ENCODE results near the gene FSTL4. TPM values are rescaled to one million over a fixed set of nuclear protein-coding genes. Genes with fewer than 3 reads are reported as not detected.

Gene FSTL4
- total RNA-seq, 2 experiments from 2014 or later = not detected

DNA sequence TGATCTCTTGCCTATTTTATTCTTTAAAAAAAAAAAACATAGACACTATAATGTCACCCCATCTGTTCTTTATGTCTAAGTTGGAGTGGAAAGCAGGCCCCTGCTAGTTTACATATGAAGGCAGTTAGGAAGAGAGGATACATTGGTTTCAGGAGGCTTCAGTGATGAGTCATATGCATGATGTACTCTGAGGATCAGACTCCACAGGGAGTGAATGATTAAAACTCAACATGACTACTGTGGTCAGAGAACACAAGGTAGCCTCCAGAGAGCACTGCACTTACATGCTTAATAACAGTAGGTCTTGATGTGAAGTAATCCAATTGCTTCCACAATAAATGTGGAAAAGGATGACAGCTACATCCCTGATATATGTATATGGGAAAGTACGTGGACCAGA lies 22.7 kb upstream of the FSTL4 start:
- H3K79me2 ChIP-seq (ENCODE audit: insufficient read depth, low read depth, low read length) = no peaks in the 10 kb centered on the region
- ChIA-PET CTCF (ENCODE audit: unreplicated experiment) (no interaction called here), POLR2A (interaction anchor here (0.6 kb wide), 1 partner anchor 95 kb away, joined by 7 read pairs; no protein-coding TSS in a partner anchor)
- TF ChIP-seq, protein P1, sequence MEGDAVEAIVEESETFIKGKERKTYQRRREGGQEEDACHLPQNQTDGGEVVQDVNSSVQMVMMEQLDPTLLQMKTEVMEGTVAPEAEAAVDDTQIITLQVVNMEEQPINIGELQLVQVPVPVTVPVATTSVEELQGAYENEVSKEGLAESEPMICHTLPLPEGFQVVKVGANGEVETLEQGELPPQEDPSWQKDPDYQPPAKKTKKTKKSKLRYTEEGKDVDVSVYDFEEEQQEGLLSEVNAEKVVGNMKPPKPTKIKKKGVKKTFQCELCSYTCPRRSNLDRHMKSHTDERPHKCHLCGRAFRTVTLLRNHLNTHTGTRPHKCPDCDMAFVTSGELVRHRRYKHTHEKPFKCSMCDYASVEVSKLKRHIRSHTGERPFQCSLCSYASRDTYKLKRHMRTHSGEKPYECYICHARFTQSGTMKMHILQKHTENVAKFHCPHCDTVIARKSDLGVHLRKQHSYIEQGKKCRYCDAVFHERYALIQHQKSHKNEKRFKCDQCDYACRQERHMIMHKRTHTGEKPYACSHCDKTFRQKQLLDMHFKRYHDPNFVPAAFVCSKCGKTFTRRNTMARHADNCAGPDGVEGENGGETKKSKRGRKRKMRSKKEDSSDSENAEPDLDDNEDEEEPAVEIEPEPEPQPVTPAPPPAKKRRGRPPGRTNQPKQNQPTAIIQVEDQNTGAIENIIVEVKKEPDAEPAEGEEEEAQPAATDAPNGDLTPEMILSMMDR (conservative IDR thresholded peaks at IDR 0.05; ENCODE audit: low read length) = no peak
- TF ChIP-seq EZH2phosphoT487 (IDR thresholded peaks at IDR 0.05; ENCODE audit: borderline replicate concordance, low read depth, low read length) = no peak
- H4K20me1 ChIP-seq (ENCODE audit: insufficient read depth, low read length) = no peaks in the 10 kb centered on the region
- H3K4me2 ChIP-seq (ENCODE audit: low read length) = no peak overlapping the region
- H3K27ac ChIP-seq (ENCODE audit: low read depth, low read length, poor library complexity, severe bottlenecking) = no peak overlapping the region
- no peaks in the 10 kb centered on the region for H3K4me1 ChIP-seq (ENCODE audit: insufficient read depth, low read length, poor library complexity, severe bottlenecking)
- no peak for DNase-seq (ENCODE audit: low spot score)
- no TSS peak for BruUV-seq (replicated peaks)
- intact Hi-C loops (cut with micrococcal nuclease; ENCODE audit: unreplicated experiment) = no loop called here
- no peaks in the 10 kb centered on the region for H3K36me3 ChIP-seq (ENCODE audit: insufficient read depth, low read length)
- no peaks in the 10 kb centered on the region for H3K9me3 ChIP-seq (ENCODE audit: low read length)
- no peak overlapping the region for H3K4me3 ChIP-seq (ENCODE audit: low read depth, low read length, poor library complexity, severe bottlenecking)
- no peaks in the 10 kb centered on the region for H3K9me2 ChIP-seq (ENCODE audit: insufficient read depth, low read length)
- no peak overlapping the region for H2AFZ ChIP-seq (ENCODE audit: low read length)

DNA sequence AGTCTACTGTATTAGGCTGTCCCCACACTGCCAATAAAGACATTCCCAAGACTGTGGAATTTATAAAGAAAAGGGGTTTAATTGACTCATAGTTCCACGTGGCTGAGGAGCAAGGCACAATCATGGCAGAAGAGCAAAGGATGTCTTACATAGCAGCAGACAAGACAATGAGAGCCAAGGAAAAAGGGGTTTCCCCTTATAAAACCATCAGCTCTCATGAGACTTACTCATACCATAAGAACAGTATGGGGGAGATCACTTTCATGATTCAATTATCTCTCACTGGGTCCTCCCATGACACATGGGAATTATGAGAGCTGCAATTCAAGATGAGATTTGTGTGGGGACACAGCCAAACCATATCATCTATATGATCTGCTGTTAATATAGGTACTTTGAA lies 14.8 kb upstream of the FSTL4 start:
- H2AFZ ChIP-seq (ENCODE audit: low read length) = no peak overlapping the region
- no peaks in the 10 kb centered on the region for H3K9me3 ChIP-seq (ENCODE audit: low read length)
- no peak for TF ChIP-seq EZH2phosphoT487 (IDR thresholded peaks at IDR 0.05; ENCODE audit: borderline replicate concordance, low read depth, low read length)
- TF ChIP-seq, protein P1 (conservative IDR thresholded peaks at IDR 0.05; ENCODE audit: low read length) = no peak
- ChIA-PET CTCF (ENCODE audit: unreplicated experiment) (no interaction called here), POLR2A (interaction anchor here (0.6 to 0.7 kb wide), 2 partner anchors 429 to 482 kb away, joined by 4 read pairs; no protein-coding TSS in a partner anchor)
- DNase-seq (ENCODE audit: low spot score) = no peak
- intact Hi-C loops (cut with micrococcal nuclease; ENCODE audit: unreplicated experiment) = no loop called here
- BruUV-seq (replicated peaks) = no TSS peak
- H3K27ac ChIP-seq (ENCODE audit: low read depth, low read length, poor library complexity, severe bottlenecking) = no peak overlapping the region
- no peak overlapping the region for H3K4me2 ChIP-seq (ENCODE audit: low read length)
- H3K4me3 ChIP-seq (ENCODE audit: low read depth, low read length, poor library complexity, severe bottlenecking) = no peak overlapping the region
- H3K79me2 ChIP-seq (ENCODE audit: insufficient read depth, low read depth, low read length) = no peaks in the 10 kb centered on the region
- H3K36me3 ChIP-seq (ENCODE audit: insufficient read depth, low read length) = no peaks in the 10 kb centered on the region
- no peaks in the 10 kb centered on the region for H3K4me1 ChIP-seq (ENCODE audit: insufficient read depth, low read length, poor library complexity, severe bottlenecking)
- H4K20me1 ChIP-seq (ENCODE audit: insufficient read depth, low read length) = no peaks in the 10 kb centered on the region
- H3K9me2 ChIP-seq (ENCODE audit: insufficient read depth, low read length) = no peaks in the 10 kb centered on the region

DNA sequence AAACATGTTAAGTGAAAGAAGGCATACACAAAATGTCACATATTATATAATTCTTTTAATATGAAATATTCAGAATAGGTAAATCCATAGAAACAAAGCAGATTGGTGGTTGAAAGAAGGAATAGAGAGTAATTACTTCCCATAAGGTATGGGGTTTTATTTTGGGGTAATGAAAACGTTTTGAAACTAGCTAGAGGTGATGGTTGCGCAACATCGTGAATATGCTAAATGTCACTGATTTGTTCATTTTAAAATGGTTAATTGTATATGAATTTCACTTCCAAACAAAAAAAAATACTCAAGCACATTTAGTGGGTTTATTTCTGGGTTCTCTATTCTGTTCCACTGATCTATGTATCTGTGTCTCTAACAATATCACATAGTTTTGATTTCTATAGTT lies 12.0 kb upstream of the FSTL4 start:
- intact Hi-C loops (cut with micrococcal nuclease; ENCODE audit: unreplicated experiment) = no loop called here
- no peak overlapping the region for H3K4me3 ChIP-seq (ENCODE audit: low read depth, low read length, poor library complexity, severe bottlenecking)
- CTCF ChIA-PET (ENCODE audit: unreplicated experiment) = no interaction called here
- no peaks in the 10 kb centered on the region for H3K36me3 ChIP-seq (ENCODE audit: insufficient read depth, low read length)
- H3K27ac ChIP-seq (ENCODE audit: low read depth, low read length, poor library complexity, severe bottlenecking) = no peak overlapping the region
- BruUV-seq (replicated peaks) = no TSS peak
- no peaks in the 10 kb centered on the region for H3K9me2 ChIP-seq (ENCODE audit: insufficient read depth, low read length)
- no peaks in the 10 kb centered on the region for H3K9me3 ChIP-seq (ENCODE audit: low read length)
- H2AFZ ChIP-seq (ENCODE audit: low read length) = no peak overlapping the region
- POLR2A ChIA-PET = no interaction called here
- no peak for DNase-seq (ENCODE audit: low spot score)
- H3K79me2 ChIP-seq (ENCODE audit: insufficient read depth, low read depth, low read length) = no peaks in the 10 kb centered on the region
- TF ChIP-seq EZH2phosphoT487 (IDR thresholded peaks at IDR 0.05; ENCODE audit: borderline replicate concordance, low read depth, low read length) = no peak
- TF ChIP-seq, protein P1 (conservative IDR thresholded peaks at IDR 0.05; ENCODE audit: low read length) = no peak
- H3K4me1 ChIP-seq (ENCODE audit: insufficient read depth, low read length, poor library complexity, severe bottlenecking) = no peaks in the 10 kb centered on the region
- no peaks in the 10 kb centered on the region for H4K20me1 ChIP-seq (ENCODE audit: insufficient read depth, low read length)
- H3K4me2 ChIP-seq (ENCODE audit: low read length) = no peak overlapping the region
